SU-DHL-6 (cell line): Measurements from ENCODE around the gene RASA1.

Experiments
- H2AFZ ChIP-seq: fragments of 200-600 bp; sonication (generic); 2 replicates; pipeline ENCODE4 v1.6.1; 2014; ENCODE audit warnings: low read depth, mild to moderate bottlenecking, moderate library complexity, mixed read lengths, antibody characterized with exemption, low read length; ENCODE audit not compliant: severe bottlenecking
- H3F3A ChIP-seq: fragments of 200-600 bp; shearing (Covaris generic); 2 replicates; pipeline ENCODE4 v1.6.0; 2016; ENCODE audit warnings: antibody characterized with exemption, mild to moderate bottlenecking; ENCODE audit not compliant: insufficient read depth
- H3K27ac ChIP-seq: fragments of 200-600 bp; sonication (generic); 2 replicates; pipeline ENCODE4 v1.5.1; 2016; ENCODE audit warnings: low read depth, mild to moderate bottlenecking, low read length, moderate library complexity, mixed read lengths
- H3K27me3 ChIP-seq: fragments of 200-600 bp; sonication (generic), shearing (Covaris generic); 2 replicates; pipeline ENCODE4 v1.6.0; 2014; ENCODE audit warnings: mild to moderate bottlenecking, low read length
- H3K36me3 ChIP-seq: fragments of 200-600 bp; sonication (generic); 2 replicates; pipeline ENCODE4 v1.6.1; 2014; ENCODE audit warnings: mild to moderate bottlenecking, low read length, mixed read lengths
- H3K4me2 ChIP-seq: fragments of 300-600, 200-600 bp; shearing (Covaris generic), sonication (generic); 2 replicates; pipeline ENCODE4 v1.6.0; 2014; ENCODE audit warnings: low read length, low read depth, mild to moderate bottlenecking; ENCODE audit not compliant: poor library complexity, severe bottlenecking
- H3K4me3 ChIP-seq: fragments of 200-600 bp; sonication (generic); 2 replicates; pipeline ENCODE4 v1.5.1; 2014; ENCODE audit warnings: antibody characterized with exemption, low read length, mild to moderate bottlenecking, mixed read lengths; ENCODE audit not compliant: insufficient read depth, poor library complexity, severe bottlenecking
- H3K79me2 ChIP-seq: fragments of 200-600 bp; sonication (generic); 2 replicates; pipeline ENCODE4 v1.6.1; 2014; ENCODE audit warnings: mild to moderate bottlenecking, low read length, moderate library complexity; ENCODE audit not compliant: insufficient read depth
- H3K9ac ChIP-seq: fragments of 200-600 bp; sonication (generic); 2 replicates; pipeline ENCODE4 v1.7.0; 2014; ENCODE audit warnings: mild to moderate bottlenecking, low read length
- H3K9me2 ChIP-seq: fragments of 200-600 bp; sonication (generic); replicated peaks from 2 replicates; pipeline ENCODE4 v1.6.1; 2014; ENCODE audit warnings: low read length; ENCODE audit not compliant: insufficient read depth
- H3K9me3 ChIP-seq: fragments of 200-600 bp; sonication (generic); 2 replicates; pipeline ENCODE4 v1.6.1; 2014; ENCODE audit warnings: low read length, mixed read lengths; ENCODE audit not compliant: insufficient read depth
- H4K20me1 ChIP-seq: fragments of 200-600 bp; sonication (generic); 2 replicates; pipeline ENCODE4 v1.6.1; 2014; ENCODE audit warnings: low read depth, mild to moderate bottlenecking, antibody characterized with exemption, low read length, moderate library complexity, mixed read lengths
- CTCF ChIP-seq: fragments of 200-600 bp; sonication (generic); IDR thresholded peaks from one replicate; pipeline ENCODE4 v1.5.1; 2017; ENCODE audit warnings: antibody characterized with exemption, mild to moderate bottlenecking, low read length, moderate library complexity; ENCODE audit not compliant: insufficient read depth, poor library complexity, severe bottlenecking
- EZH2phosphoT487 ChIP-seq: fragments of 200-600 bp; sonication (generic), shearing (Covaris generic); conservative IDR thresholded peaks from 2 replicates; pipeline ENCODE4 v1.6.1; 2018; ENCODE audit warnings: mild to moderate bottlenecking, antibody characterized with exemption, low read length, moderate library complexity, mixed read lengths

The RASA1 gene

GRCh38 chr5:87382224-87382623 lies 114.5 kb downstream of the RASA1 start:
- Histone ChIP-seq H3K36me3 (peaks cover 75% of the 10 kb centered on the region), H3K9me3 (no peaks in the 10 kb centered on the region), H3K79me2 (no peaks in the 10 kb centered on the region), H3K9me2 (no peaks in the 10 kb centered on the region), H4K20me1 (no peaks in the 10 kb centered on the region), H3K4me3 (no peak overlapping the region), H3K27ac (no peak overlapping the region), H2AFZ (no peak overlapping the region), H3F3A (peaks cover 19% of the 10 kb centered on the region), H3K4me2 (no peak overlapping the region), H3K27me3 (no peaks in the 10 kb centered on the region), H3K9ac (no peak overlapping the region)
- TF ChIP-seq EZH2phosphoT487 = no peak
- TF ChIP-seq CTCF = no peak

GRCh38 chr5:87383216-87383615 lies 115.5 kb downstream of the RASA1 start:
- Histone ChIP-seq H3K9ac (no peak overlapping the region), H3K4me2 (no peak overlapping the region), H3K9me3 (no peaks in the 10 kb centered on the region), H2AFZ (no peak overlapping the region), H3K36me3 (peaks cover 76% of the 10 kb centered on the region), H3K27ac (no peak overlapping the region), H3K27me3 (no peaks in the 10 kb centered on the region), H3K9me2 (no peaks in the 10 kb centered on the region), H4K20me1 (no peaks in the 10 kb centered on the region), H3K4me3 (no peak overlapping the region), H3F3A (peaks cover 16% of the 10 kb centered on the region), H3K79me2 (no peaks in the 10 kb centered on the region)
- TF ChIP-seq CTCF = no peak
- TF ChIP-seq EZH2phosphoT487 = no peak

- no peaks in the 10 kb centered on the region for H3K79me2 ChIP-seq
- TF ChIP-seq CTCF (no peak), EZH2phosphoT487 (no peak)
- H4K20me1 ChIP-seq = no peaks in the 10 kb centered on the region; the same call in 1 of the 2 replicates
- H3K27ac ChIP-seq = no peak overlapping the region
- no peaks in the 10 kb centered on the region for H3K27me3 ChIP-seq
- H2AFZ ChIP-seq = no peak overlapping the region
- no peak overlapping the region for H3K4me3 ChIP-seq
- no peaks in the 10 kb centered on the region for H3K9me3 ChIP-seq
- H3F3A ChIP-seq = peaks cover 16% of the 10 kb centered on the region
- H3K9ac ChIP-seq = no peak overlapping the region
- H3K9me2 ChIP-seq = no peaks in the 10 kb centered on the region
- H3K36me3 ChIP-seq = peaks cover 63% of the 10 kb centered on the region
- no peak overlapping the region for H3K4me2 ChIP-seq
Observed at GRCh38 chr5:87385802-87386201, 118.1 kb downstream of the RASA1 start.
